ENCODE results near the gene UNKL.

DNA sequence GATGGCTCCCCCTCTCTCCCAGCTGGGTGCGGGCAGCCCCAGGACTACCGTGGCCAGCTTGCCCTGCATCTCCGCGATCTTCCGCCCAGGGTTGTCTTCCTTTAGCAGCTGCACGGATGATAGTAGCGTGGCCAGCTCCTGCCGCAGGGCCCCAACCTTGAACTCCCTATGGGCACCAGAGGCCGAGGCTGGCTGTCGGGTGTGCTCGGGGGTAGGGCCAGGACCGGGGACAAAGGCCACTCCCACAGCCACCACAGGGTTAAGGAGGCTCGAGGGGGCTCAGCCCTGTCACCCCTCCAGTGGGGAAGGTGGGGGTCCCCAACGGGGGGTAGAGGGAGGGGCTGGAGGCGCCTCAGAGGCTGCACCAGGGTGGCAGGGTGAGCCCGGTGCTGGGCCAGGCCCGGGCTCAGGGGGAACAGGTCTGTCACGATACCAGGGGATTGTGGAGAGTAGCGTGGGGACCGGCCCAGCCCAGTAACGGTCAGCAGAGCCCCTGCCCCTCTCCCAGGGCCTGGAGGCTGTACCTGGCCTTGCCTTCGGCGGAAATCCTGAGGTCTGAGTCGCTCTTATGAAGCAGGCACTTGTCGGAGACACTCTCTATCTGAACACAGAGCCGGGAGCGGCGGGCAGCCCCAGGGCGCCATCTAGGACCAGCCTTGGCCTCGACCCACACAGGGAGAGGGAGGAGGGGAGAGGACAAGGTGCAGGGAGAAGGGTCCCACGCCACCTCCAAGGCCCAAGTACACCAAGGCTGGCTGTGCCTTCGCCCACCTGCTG is 21.6 kb upstream of the UNKL start:
- TF ChIP-seq, protein P1, sequence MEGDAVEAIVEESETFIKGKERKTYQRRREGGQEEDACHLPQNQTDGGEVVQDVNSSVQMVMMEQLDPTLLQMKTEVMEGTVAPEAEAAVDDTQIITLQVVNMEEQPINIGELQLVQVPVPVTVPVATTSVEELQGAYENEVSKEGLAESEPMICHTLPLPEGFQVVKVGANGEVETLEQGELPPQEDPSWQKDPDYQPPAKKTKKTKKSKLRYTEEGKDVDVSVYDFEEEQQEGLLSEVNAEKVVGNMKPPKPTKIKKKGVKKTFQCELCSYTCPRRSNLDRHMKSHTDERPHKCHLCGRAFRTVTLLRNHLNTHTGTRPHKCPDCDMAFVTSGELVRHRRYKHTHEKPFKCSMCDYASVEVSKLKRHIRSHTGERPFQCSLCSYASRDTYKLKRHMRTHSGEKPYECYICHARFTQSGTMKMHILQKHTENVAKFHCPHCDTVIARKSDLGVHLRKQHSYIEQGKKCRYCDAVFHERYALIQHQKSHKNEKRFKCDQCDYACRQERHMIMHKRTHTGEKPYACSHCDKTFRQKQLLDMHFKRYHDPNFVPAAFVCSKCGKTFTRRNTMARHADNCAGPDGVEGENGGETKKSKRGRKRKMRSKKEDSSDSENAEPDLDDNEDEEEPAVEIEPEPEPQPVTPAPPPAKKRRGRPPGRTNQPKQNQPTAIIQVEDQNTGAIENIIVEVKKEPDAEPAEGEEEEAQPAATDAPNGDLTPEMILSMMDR (IDR thresholded peaks at IDR 0.05; ENCODE audit: low read depth, low read length), result no peak
- TF ChIP-seq POLR2A (IDR thresholded peaks at IDR 0.05; ENCODE audit: extremely low read depth, insufficient read length), result no peak
- TF ChIP-seq, protein P2, sequence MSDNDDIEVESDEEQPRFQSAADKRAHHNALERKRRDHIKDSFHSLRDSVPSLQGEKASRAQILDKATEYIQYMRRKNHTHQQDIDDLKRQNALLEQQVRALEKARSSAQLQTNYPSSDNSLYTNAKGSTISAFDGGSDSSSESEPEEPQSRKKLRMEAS (IDR thresholded peaks at IDR 0.05; ENCODE audit: low read depth, low read length), result no peak

Data from NB4 (cell line).